ENCODE data around the gene DDI2. TPM values are rescaled to one million over a fixed set of nuclear protein-coding genes. Genes with fewer than 3 reads are reported as not detected.
A peak's percentile ranks its signal among the peaks of the same experiment; 100 is the strongest.

Gene DDI2
- total and polyA plus RNA-seq, 9 of the 15 experiments (the other 6 are each of a cell fraction or from before 2014, with no cell fraction given) = 6.5 to 48.4 (median 21.2) TPM

DNA sequence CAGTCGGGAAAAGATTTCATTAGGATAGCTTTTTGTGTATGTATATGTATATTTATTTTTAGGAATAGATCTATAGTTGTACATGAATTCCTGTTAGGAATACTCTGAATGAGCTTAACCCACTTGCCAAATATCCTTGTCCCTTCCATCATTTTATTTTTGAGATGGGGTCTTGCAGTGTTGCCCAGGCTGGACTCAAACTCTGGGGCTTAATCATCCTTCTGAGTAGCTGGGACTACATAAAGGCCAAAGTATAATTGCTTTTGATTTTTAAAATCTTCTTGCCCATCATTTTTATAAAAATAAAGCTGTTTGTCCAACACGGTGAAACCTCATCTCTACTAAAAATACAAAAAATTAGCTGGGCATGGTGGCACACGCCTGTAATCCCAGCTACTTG is 46.7 kb downstream of the DDI2 start:
- Histone ChIP-seq H3K9me3 (replicated peaks; ENCODE audit: control insufficient read depth, insufficient read depth, low read depth, low read length) (no peaks in the 10 kb centered on the region), H4K20me1 (replicated peaks; ENCODE audit: control insufficient read depth, insufficient read depth, low read length) (0 out of 2 replicates have a peak, but pooled peaks cover 3% of the 10 kb centered on the region), H3K27ac (ENCODE audit: extremely low read depth, low read depth, low read length) (no peak overlapping the region), H3K36me3 (ENCODE audit: control insufficient read depth, insufficient read depth, low read length) (peaks cover 43% of the 10 kb centered on the region), H3K27me3 (ENCODE audit: control insufficient read depth in 2 of 2, insufficient read depth in 2 of 2, low read length in 2 of 2) (no peaks in the 10 kb centered on the region), H3K4me1 (replicated peaks in 1 of 2; ENCODE audit: control insufficient read depth in 2 of 2, insufficient read depth in 2 of 2, low read length in 2 of 2) (no peaks in the 10 kb centered on the region), H3K79me2 (ENCODE audit: control insufficient read depth, insufficient read depth, low read length) (no peaks in the 10 kb centered on the region), H3K9me1 (ENCODE audit: control insufficient read depth, insufficient read depth, low read length) (no peaks in the 10 kb centered on the region), H3K4me3 (no peak overlapping the region), H3K9ac (ENCODE audit: insufficient read depth in 1 of 2, low read depth in 2 of 2, low read length in 2 of 2) (no peak overlapping the region), H3K4me2 (ENCODE audit: insufficient read depth, low read length) (no peak overlapping the region), H2AFZ (ENCODE audit: low read depth, low read length) (no peak overlapping the region)
- TF ChIP-seq ZNF121 (CRISPR knock-in tag; conservative IDR thresholded peaks at IDR 0.05) (peak; percentile 58; the same call in 1 of the 2 replicates), RBM25 (IDR thresholded peaks at IDR 0.05; ENCODE audit: low read depth, low read length, severe bottlenecking) (peak; percentile 33)
- TF ChIP-seq, protein P1, sequence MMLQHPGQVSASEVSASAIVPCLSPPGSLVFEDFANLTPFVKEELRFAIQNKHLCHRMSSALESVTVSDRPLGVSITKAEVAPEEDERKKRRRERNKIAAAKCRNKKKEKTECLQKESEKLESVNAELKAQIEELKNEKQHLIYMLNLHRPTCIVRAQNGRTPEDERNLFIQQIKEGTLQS (IDR thresholded peaks at IDR 0.05) = no peak
- TF ChIP-seq, protein P1 (CRISPR knock-in tag; conservative IDR thresholded peaks at IDR 0.05) = no peak
- ChIA-PET POLR2A (interaction anchor here (0.6 to 3.3 kb wide), 9 partner anchors 9 to 1045 kb away, joined by 3 to 22 read pairs (median 3); no protein-coding TSS in a partner anchor), CTCF (ENCODE audit: low intra/inter-chr PET ratio) (no interaction called here)
- intact Hi-C loops (cut with micrococcal nuclease) = no loop called here
- no TSS peak for BruUV-seq (replicated peaks)
- in situ Hi-C loops (cut with MboI) = no loop called here
- ATAC-seq (no peak), FAIRE-seq (no peak), DNase-seq (ENCODE audit: extremely low read depth in 1 of 4, low spot score in 3 of 4) (no peak)
- whole genome bisulfite sequencing (ENCODE audit: insufficient coverage, low coverage, missing lambda C conversion rate) = 95% methylated on average over 3 of the region's 3 CpGs

DNA sequence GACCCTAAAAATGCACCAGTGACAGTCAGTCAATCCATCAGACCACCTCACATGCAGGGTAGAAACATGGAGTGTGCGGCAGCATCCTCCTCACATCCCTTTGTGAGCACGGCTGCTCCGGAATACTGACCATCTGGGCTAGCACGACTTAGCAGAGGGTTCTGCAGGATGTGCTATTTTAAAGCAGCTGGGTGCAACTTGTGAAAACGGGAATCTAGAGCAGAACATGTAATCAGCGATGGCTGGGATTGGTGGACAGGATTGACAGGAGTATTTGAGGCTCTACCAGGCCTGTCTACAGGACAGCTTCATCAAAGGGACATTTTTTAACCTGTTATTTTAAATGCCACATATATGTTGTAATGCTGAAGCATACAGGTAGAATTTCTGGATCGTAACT is 50.1 kb downstream of the DDI2 start:
- 74% methylated on average over 7 of the region's 7 CpGs for WGBS (ENCODE audit: insufficient coverage, low coverage, missing lambda C conversion rate)
- no peak for FAIRE-seq
- intact Hi-C loops (cut with micrococcal nuclease) (no loop called here), in situ Hi-C loops (cut with MboI) (no loop called here)
- Histone ChIP-seq H3K79me2 (ENCODE audit: control insufficient read depth, insufficient read depth, low read length) (no peaks in the 10 kb centered on the region), H3K9ac (ENCODE audit: insufficient read depth in 1 of 2, low read depth in 2 of 2, low read length in 2 of 2) (no peak overlapping the region), H3K4me1 (replicated peaks in 1 of 2; ENCODE audit: control insufficient read depth in 2 of 2, insufficient read depth in 2 of 2, low read length in 2 of 2) (no peaks in the 10 kb centered on the region; a peak in 2 of 5 replicates), H3K36me3 (ENCODE audit: control insufficient read depth, insufficient read depth, low read length) (peaks cover 9% of the 10 kb centered on the region), H3K4me2 (ENCODE audit: insufficient read depth, low read length) (no peak overlapping the region), H4K20me1 (replicated peaks; ENCODE audit: control insufficient read depth, insufficient read depth, low read length) (0 out of 2 replicates have a peak, but pooled peaks cover 3% of the 10 kb centered on the region), H3K9me3 (replicated peaks; ENCODE audit: control insufficient read depth, insufficient read depth, low read depth, low read length) (no peaks in the 10 kb centered on the region), H3K27me3 (ENCODE audit: control insufficient read depth in 2 of 2, insufficient read depth in 2 of 2, low read length in 2 of 2) (no peaks in the 10 kb centered on the region), H3K9me1 (ENCODE audit: control insufficient read depth, insufficient read depth, low read length) (peaks cover 4% of the 10 kb centered on the region), H2AFZ (ENCODE audit: low read depth, low read length) (no peak overlapping the region), H3K27ac (ENCODE audit: extremely low read depth, low read depth, low read length) (no peak overlapping the region), H3K4me3 (no peak overlapping the region)
- BruUV-seq (replicated peaks) = no TSS peak
- ATAC-seq = peak; percentile 14; the same call in 1 of the 3 replicates
- DNase-seq (ENCODE audit: extremely low read depth in 1 of 4, low spot score in 3 of 4) = no peak
- ChIA-PET CTCF (ENCODE audit: low intra/inter-chr PET ratio) (no interaction called here), POLR2A (no interaction called here)
- TF ChIP-seq POLR2A (conservative IDR thresholded peaks at IDR 0.05) (peak; percentile 57; the same call in 1 of the 2 replicates), SUPT5H (IDR thresholded peaks at IDR 0.05) (0 out of 2 replicates have a peak, but pooled peaks have one; percentile 35), ZNF232 (CRISPR knock-in tag; IDR thresholded peaks at IDR 0.05) (no peak), DDX20 (tag; IDR thresholded peaks at IDR 0.05; ENCODE audit: low read depth) (no peak)
- TF ChIP-seq, protein P2, sequence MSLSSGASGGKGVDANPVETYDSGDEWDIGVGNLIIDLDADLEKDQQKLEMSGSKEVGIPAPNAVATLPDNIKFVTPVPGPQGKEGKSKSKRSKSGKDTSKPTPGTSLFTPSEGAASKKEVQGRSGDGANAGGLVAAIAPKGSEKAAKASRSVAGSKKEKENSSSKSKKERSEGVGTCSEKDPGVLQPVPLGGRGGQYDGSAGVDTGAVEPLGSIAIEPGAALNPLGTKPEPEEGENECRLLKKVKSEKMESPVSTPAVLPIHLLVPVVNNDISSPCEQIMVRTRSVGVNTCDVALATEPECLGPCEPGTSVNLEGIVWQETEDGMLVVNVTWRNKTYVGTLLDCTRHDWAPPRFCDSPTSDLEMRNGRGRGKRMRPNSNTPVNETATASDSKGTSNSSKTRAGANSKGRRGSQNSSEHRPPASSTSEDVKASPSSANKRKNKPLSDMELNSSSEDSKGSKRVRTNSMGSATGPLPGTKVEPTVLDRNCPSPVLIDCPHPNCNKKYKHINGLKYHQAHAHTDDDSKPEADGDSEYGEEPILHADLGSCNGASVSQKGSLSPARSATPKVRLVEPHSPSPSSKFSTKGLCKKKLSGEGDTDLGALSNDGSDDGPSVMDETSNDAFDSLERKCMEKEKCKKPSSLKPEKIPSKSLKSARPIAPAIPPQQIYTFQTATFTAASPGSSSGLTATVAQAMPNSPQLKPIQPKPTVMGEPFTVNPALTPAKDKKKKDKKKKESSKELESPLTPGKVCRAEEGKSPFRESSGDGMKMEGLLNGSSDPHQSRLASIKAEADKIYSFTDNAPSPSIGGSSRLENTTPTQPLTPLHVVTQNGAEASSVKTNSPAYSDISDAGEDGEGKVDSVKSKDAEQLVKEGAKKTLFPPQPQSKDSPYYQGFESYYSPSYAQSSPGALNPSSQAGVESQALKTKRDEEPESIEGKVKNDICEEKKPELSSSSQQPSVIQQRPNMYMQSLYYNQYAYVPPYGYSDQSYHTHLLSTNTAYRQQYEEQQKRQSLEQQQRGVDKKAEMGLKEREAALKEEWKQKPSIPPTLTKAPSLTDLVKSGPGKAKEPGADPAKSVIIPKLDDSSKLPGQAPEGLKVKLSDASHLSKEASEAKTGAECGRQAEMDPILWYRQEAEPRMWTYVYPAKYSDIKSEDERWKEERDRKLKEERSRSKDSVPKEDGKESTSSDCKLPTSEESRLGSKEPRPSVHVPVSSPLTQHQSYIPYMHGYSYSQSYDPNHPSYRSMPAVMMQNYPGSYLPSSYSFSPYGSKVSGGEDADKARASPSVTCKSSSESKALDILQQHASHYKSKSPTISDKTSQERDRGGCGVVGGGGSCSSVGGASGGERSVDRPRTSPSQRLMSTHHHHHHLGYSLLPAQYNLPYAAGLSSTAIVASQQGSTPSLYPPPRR (CRISPR knock-in tag; IDR thresholded peaks at IDR 0.05; ENCODE audit: borderline replicate concordance) = no peak
